DMS114 treated with DMSO at 0.1 percent for 48 hours (cell line): Measurements from ENCODE around the gene TRIM59.
"Not testable (repeated sequence)": the region's sequence is repeated elsewhere in the genome, so short reads cannot be mapped to it uniquely, and the experiment has no call there.

Experiments
- DNase-seq: peaks from one replicate; lab custom pipeline; 2025; ENCODE audit not compliant: unreplicated experiment; lab: John Stamatoyannopoulos, UW

Gene TRIM59

GRCh38 chr3:160458151-160458550 lies 8.6 kb upstream of the TRIM59 start:
- no peak for DNase-seq

GRCh38 chr3:160455846-160456245 lies 6.3 kb upstream of the TRIM59 start:
- no peak for DNase-seq

- DNase-seq = no peak
Observed at GRCh38 chr3:160454995-160455394, 5.4 kb upstream of the TRIM59 start.

GRCh38 chr3:160452251-160452650 lies 2.7 kb upstream of the TRIM59 start:
- not testable (repeated sequence) for DNase-seq

GRCh38 chr3:160451602-160452001 lies 2.0 kb upstream of the TRIM59 start:
- no peak for DNase-seq

- no peak for DNase-seq
Observed at GRCh38 chr3:160450846-160451245, 1.3 kb upstream of the TRIM59 start.

GRCh38 chr3:160448845-160449635 lies 546 bp downstream of the TRIM59 start:
- peak; percentile 76 for DNase-seq

- DNase-seq = no peak
Observed at GRCh38 chr3:160447544-160447943, 2.0 kb downstream of the TRIM59 start.

- no peak for DNase-seq
Observed at GRCh38 chr3:160446522-160447056, 3.0 kb downstream of the TRIM59 start.

GRCh38 chr3:160445854-160446253 lies 3.7 kb downstream of the TRIM59 start:
- DNase-seq = no peak

GRCh38 chr3:160444411-160444810 lies 5.2 kb downstream of the TRIM59 start:
- DNase-seq = no peak

GRCh38 chr3:160440687-160441086 lies 8.9 kb downstream of the TRIM59 start:
- DNase-seq = no peak

GRCh38 chr3:160437083-160437455 lies 12.5 kb downstream of the TRIM59 start:
- no peak for DNase-seq

- DNase-seq = no peak
Observed at GRCh38 chr3:160435747-160436146, 13.8 kb downstream of the TRIM59 start.

GRCh38 chr3:160435095-160435494 lies 14.5 kb downstream of the TRIM59 start:
- no peak for DNase-seq

- no peak for DNase-seq
Observed at GRCh38 chr3:160434071-160434470, 15.5 kb downstream of the TRIM59 start.

- DNase-seq = no peak
Observed at GRCh38 chr3:160427832-160428424, 21.7 kb downstream of the TRIM59 start.

- no peak for DNase-seq
Observed at GRCh38 chr3:160417311-160417710, 32.3 kb downstream of the TRIM59 start.

- DNase-seq = peak; percentile 75
Observed at GRCh38 chr3:160413613-160414248, 35.9 kb downstream of the TRIM59 start.

GRCh38 chr3:160412477-160412876 lies 37.1 kb downstream of the TRIM59 start:
- no peak for DNase-seq

GRCh38 chr3:160409812-160410610 lies 39.6 kb downstream of the TRIM59 start:
- DNase-seq = no peak
